Vagina (tissue), 2 donors: ENCODE measurements around the gene SNAPC3.

Experiments
- CTCF ChIP-seq, 3 experiments: fragments of 450-650 bp in 2 of 3; fragments of 200-600 bp in 1 of 3; sonication (generic) in 1 of 3; IDR thresholded peaks; one replicate each; pipeline ENCODE4 v1.5.1; 2017 to 2019; ENCODE audit warnings: antibody characterized with exemption in 3 of 3, mild to moderate bottlenecking in 2 of 3, moderate library complexity in 2 of 3
- POLR2A ChIP-seq, 2 donors: fragments of 450-650 bp; IDR thresholded peaks; one replicate each; pipeline ENCODE4 v1.6.1; 2017; ENCODE audit warnings: antibody characterized with exemption in 2 of 2, mild to moderate bottlenecking in 2 of 2, moderate library complexity in 2 of 2

- TF ChIP-seq CTCF (IDR thresholded peaks at IDR 0.05) (no peak), POLR2A (IDR thresholded peaks at IDR 0.05) (no peak)
Measured at GRCh38 chr9:15417626-15418025, 5.0 kb upstream of the SNAPC3 start.
